A549 treated with AZD2906 at 1 μM for 4 hours (cell line): Measurements from ENCODE around the gene UGT2A2. TPM values are rescaled to one million over a fixed set of nuclear protein-coding genes. Genes with fewer than 3 reads are reported as not detected.

ENCODE experiments used
- total RNA-seq: library from RNA; stranded (reverse); fragments of 200-300 nt; extraction: Qiagen RNA extraction; gene quantifications from 5 replicates; pipeline ENCODE4 v1.2.3, GENCODE V29; 2022

UGT2A2 gene
- total RNA-seq = not detected in 5 replicates

GRCh38 chr4:69639542-69639941 lies at the start of gene UGT2A2:
Gene UGT2A2 (minus strand): TSS chr4:69639642. CDS start chr4:69639640, 2 bp downstream.

GRCh38 chr4:69653147-69653546 lies 13.7 kb upstream of the UGT2A2 start, which contains the start of gene UGT2A1:
Gene UGT2A1 (minus strand): TSS chr4:69653247. CDS start chr4:69647644, 5,603 bp downstream.

Other genes with a start within 250 kb of the UGT2A2 start
- gene UGT2B4, start 143.7 kb downstream of the UGT2A2 start, total RNA-seq = 0.05 TPM in 1 of 5 replicates, not detected in the others
- gene UGT2A1, start 13.6 kb upstream of the UGT2A2 start, total RNA-seq = not detected in 5 replicates
- 0.01 to 0.04 TPM (median 0.03 TPM) in 5 replicates for gene SULT1B1, start 121.0 kb upstream of the UGT2A2 start, total RNA-seq
- gene SULT1E1, start 220.5 kb upstream of the UGT2A2 start, total RNA-seq = not detected in 5 replicates